ENCODE data around the gene POLR2E. TPM values are rescaled to one million over a fixed set of nuclear protein-coding genes. Genes with fewer than 3 reads are reported as not detected.
A peak's percentile ranks its signal among the peaks of the same experiment; 100 is the strongest.

The POLR2E gene
- total RNA-seq, 1 experiment from 2014 or later = 279 TPM

- H3K27ac ChIP-seq (ENCODE audit: low read length) = peak overlapping the region; percentile 66
- in situ Hi-C loops (cut with HindIII; ENCODE audit: low pct_unique_long_range_greater_than_20kb, low sequenced_read_pairs) (no loop called here), intact Hi-C loops (cut with micrococcal nuclease; ENCODE audit: unreplicated experiment) (no loop called here)
- peak overlapping the region in 1 of 2 experiments; percentile 59; a peak in 2 of 4 replicates for H3K4me3 ChIP-seq (ENCODE audit: low read depth in 2 of 2, low read length in 2 of 2)
- ATAC-seq (peak; percentile 55), DNase-seq (ENCODE audit: low read depth, low spot score) (no peak)
- no peaks in the 10 kb centered on the region; the same call in 1 of the 2 replicates for H3K36me3 ChIP-seq (ENCODE audit: control insufficient read depth, insufficient read depth, low read length)
- BruUV-seq (replicated peaks) = no TSS peak
- TF ChIP-seq CTCF (IDR thresholded peaks at IDR 0.05) (no peak), POLR2AphosphoS5 (IDR thresholded peaks at IDR 0.05; ENCODE audit: low read depth, low read length) (no peak), REST (IDR thresholded peaks at IDR 0.05; ENCODE audit: insufficient read depth in 1 of 2, low read depth in 2 of 2, low read length in 1 of 2) (no peak), SIN3A (IDR thresholded peaks at IDR 0.05; ENCODE audit: borderline replicate concordance, insufficient read depth, low read depth, low read length) (no peak), TCF7L2 (IDR thresholded peaks at IDR 0.05; ENCODE audit: low read depth, low read length) (no peak)
- H3K27me3 ChIP-seq (ENCODE audit: control insufficient read depth, insufficient read depth, low read length) = no peaks in the 10 kb centered on the region
- peaks cover 17% of the 10 kb centered on the region for H3K4me1 ChIP-seq (ENCODE audit: control insufficient read depth, insufficient read depth, low read length)
- CTCF ChIA-PET = no interaction called here
- no peaks in the 10 kb centered on the region for H3K9me3 ChIP-seq (ENCODE audit: control insufficient read depth, insufficient read depth, low read depth, low read length)
- POLR2A ChIA-PET = interaction anchor here (0.6 kb wide), 1 partner anchor 11 kb away, joined by 5 read pairs; no protein-coding TSS in a partner anchor
Observed at GRCh38 chr19:1065606-1066109, 29.5 kb downstream of the POLR2E start.

- H3K27me3 ChIP-seq (ENCODE audit: control insufficient read depth, insufficient read depth, low read length) = no peaks in the 10 kb centered on the region
- intact Hi-C loops (cut with micrococcal nuclease; ENCODE audit: unreplicated experiment) (no loop called here), in situ Hi-C loops (cut with HindIII; ENCODE audit: low pct_unique_long_range_greater_than_20kb, low sequenced_read_pairs) (no loop called here)
- POLR2A ChIA-PET = interaction anchor here (0.6 kb wide), 1 partner anchor 12 kb away, joined by 5 read pairs; no protein-coding TSS in a partner anchor
- H3K4me3 ChIP-seq (ENCODE audit: low read depth in 2 of 2, low read length in 2 of 2) = peak overlapping the region in 1 of 2 experiments; percentile 16; a peak in 1 of 4 replicates
- ATAC-seq (peak; percentile 82), DNase-seq (ENCODE audit: low read depth, low spot score) (no peak)
- CTCF ChIA-PET = interaction anchor here (0.6 kb wide), 1 partner anchor 17 kb away, joined by 7 read pairs; no protein-coding TSS in a partner anchor
- TF ChIP-seq CTCF (IDR thresholded peaks at IDR 0.05) (peak; percentile 88), POLR2AphosphoS5 (IDR thresholded peaks at IDR 0.05; ENCODE audit: low read depth, low read length) (no peak)
- H3K9me3 ChIP-seq (ENCODE audit: control insufficient read depth, insufficient read depth, low read depth, low read length) = no peaks in the 10 kb centered on the region
- no peaks in the 10 kb centered on the region; the same call in 1 of the 2 replicates for H3K36me3 ChIP-seq (ENCODE audit: control insufficient read depth, insufficient read depth, low read length)
- H3K4me1 ChIP-seq (ENCODE audit: control insufficient read depth, insufficient read depth, low read length) = peaks cover 17% of the 10 kb centered on the region
- H3K27ac ChIP-seq (ENCODE audit: low read length) = peak overlapping the region; percentile 66
- no TSS peak for BruUV-seq (replicated peaks)
Observed at GRCh38 chr19:1064661-1065605, 30.2 kb downstream of the POLR2E start.

Data from Panc1 (cell line).